ENCODE measurements around the gene SRD5A1. TPM values are rescaled to one million over a fixed set of nuclear protein-coding genes. Genes with fewer than 3 reads are reported as not detected.

SRD5A1 gene
- total and polyA plus RNA-seq, 2 of the 8 experiments (the other 6 are each of a cell fraction or from before 2014, with no cell fraction given) = 34.7 to 42.4 TPM

DNA sequence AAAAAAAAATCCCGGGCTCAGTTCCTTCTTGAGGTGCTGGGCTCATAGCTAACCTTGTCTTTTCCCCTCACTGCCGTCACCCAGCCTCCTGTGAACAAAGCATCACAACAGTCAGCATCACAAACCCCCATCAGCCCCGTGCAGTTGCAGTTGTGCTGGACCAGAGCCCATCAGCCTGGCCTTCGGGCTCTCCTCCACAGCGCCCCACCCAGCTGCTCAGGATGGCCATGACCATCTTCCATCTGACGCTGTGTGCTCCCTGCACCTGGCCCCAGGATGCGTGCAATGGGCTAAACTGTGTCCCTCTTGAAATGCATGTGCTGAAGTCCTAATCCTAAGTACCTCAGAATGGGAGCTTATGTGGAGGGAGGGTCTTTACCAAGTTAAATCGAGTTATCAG, 48.5 kb upstream of the SRD5A1 start:
- H3K14ac ChIP-seq (ENCODE audit: insufficient read length) = no peak overlapping the region
- H3K9me3 ChIP-seq (ENCODE audit: insufficient read depth in 2 of 2, low read depth in 1 of 2, low read length in 1 of 2) = no peaks in the 10 kb centered on the region; a peak in 1 of 4 replicates
- H3K79me2 ChIP-seq (ENCODE audit: control insufficient read depth in 1 of 2, insufficient read depth in 2 of 2, low read length in 2 of 2) = no peaks in the 10 kb centered on the region
- no peaks in the 10 kb centered on the region for H3K79me1 ChIP-seq (ENCODE audit: low read depth, low read length)
- no peak overlapping the region for H3K4ac ChIP-seq (replicated peaks; ENCODE audit: insufficient read length, low read depth, low read length)
- no peak overlapping the region for H2BK120ac ChIP-seq (replicated peaks; ENCODE audit: low read depth, low read length)
- H3K36me3 ChIP-seq (ENCODE audit: control insufficient read depth in 2 of 4, insufficient read depth in 4 of 4, low read length in 3 of 4) = no peaks in the 10 kb centered on the region
- no peak overlapping the region for H4K5ac ChIP-seq (ENCODE audit: insufficient read length, low read depth, low read length)
- H4K8ac ChIP-seq (ENCODE audit: extremely low read depth, insufficient read depth, low read length) = no peak overlapping the region
- 86% methylated on average over 8 of the region's 8 CpGs; no CpG with 5 or more reads in 1 of the 2 experiments for WGBS, 2 experiments (ENCODE audit: extremely low coverage in 1 of 2, insufficient coverage in 1 of 2, insufficient read length in 1 of 2, insufficient replicate concordance in 2 of 2, low coverage in 1 of 2, low lambda C conversion rate in 2 of 2, missing lambda C conversion rate in 1 of 2)
- no peak for FAIRE-seq
- H4K20me1 ChIP-seq (replicated peaks in 1 of 2; ENCODE audit: control insufficient read depth in 1 of 2, insufficient read depth in 2 of 2, low read length in 2 of 2) = no peaks in the 10 kb centered on the region
- H3K27me3 ChIP-seq (replicated peaks in 1 of 4; ENCODE audit: control insufficient read depth in 3 of 4, extremely low read depth in 1 of 4, insufficient read depth in 3 of 4, low read length in 3 of 4) = peaks cover 0 to 19% (median 18%) of the 10 kb centered on the region in 4 experiments; a peak in 6 of 7 replicates
- H2AK5ac ChIP-seq (ENCODE audit: low read depth, low read length) = no peak overlapping the region
- H3K4me3 ChIP-seq (ENCODE audit: extremely low read depth in 1 of 4, insufficient read depth in 2 of 4, low read depth in 3 of 4, low read length in 4 of 4) = no peak overlapping the region
- no peak overlapping the region for H3K4me2 ChIP-seq (ENCODE audit: insufficient read depth in 1 of 2, low read depth in 2 of 2, low read length in 2 of 2)
- ChIA-PET POLR2A (ENCODE audit: partially characterized antibody) (interaction anchor here (0.7 kb wide), 1 partner anchor 14 kb away, joined by 3 read pairs; no protein-coding TSS in a partner anchor), CTCF (ENCODE audit: partially characterized antibody) (interaction anchor here (0.6 to 1.0 kb wide), 2 partner anchors 8 to 98 kb away, joined by 3 read pairs; no protein-coding TSS in a partner anchor)
- no peak overlapping the region for H2BK15ac ChIP-seq (ENCODE audit: low read length)
- no peak overlapping the region for H2BK20ac ChIP-seq (ENCODE audit: low read length)
- H3K4me1 ChIP-seq (replicated peaks in 1 of 4; ENCODE audit: control insufficient read depth in 3 of 4, insufficient read depth in 4 of 4, low read length in 3 of 4) = peaks cover 0 to 7% (median 3%) of the 10 kb centered on the region in 4 experiments; a peak in 6 of 7 replicates
- no peak overlapping the region for H4K91ac ChIP-seq (replicated peaks; ENCODE audit: insufficient read length, low read length)
- no peak overlapping the region for H3K18ac ChIP-seq (ENCODE audit: extremely low read depth, low read length)
- H3K56ac ChIP-seq (replicated peaks; ENCODE audit: insufficient read length, low read depth, low read length) = no peak overlapping the region
- no peak overlapping the region for H2AFZ ChIP-seq (ENCODE audit: low read length)
- no peak overlapping the region for H2BK5ac ChIP-seq (ENCODE audit: low read depth, low read length)
- no peak overlapping the region; a peak in 1 of 7 replicates for H3K9ac ChIP-seq (replicated peaks in 1 of 4; ENCODE audit: extremely low read depth in 1 of 4, low read depth in 3 of 4, low read length in 3 of 4)
- H3K23ac ChIP-seq (ENCODE audit: insufficient read length) = no peak overlapping the region
- H3K27ac ChIP-seq (ENCODE audit: low read depth, low read length) = no peak overlapping the region
- H3K23me2 ChIP-seq (ENCODE audit: low read depth, low read length) = peaks cover 7% of the 10 kb centered on the region; the same call in 1 of the 2 replicates
- no peak for DNase-seq (ENCODE audit: low read depth in 1 of 2, low spot score in 2 of 2)
- no peak overlapping the region for H2BK12ac ChIP-seq (ENCODE audit: low read depth, low read length)
- TF ChIP-seq ZNF274 (IDR thresholded peaks at IDR 0.05; ENCODE audit: borderline replicate concordance, extremely low read depth, low read length) (no peak), MAFK (IDR thresholded peaks at IDR 0.05; ENCODE audit: low read depth, low read length) (no peak), CREB1 (IDR thresholded peaks at IDR 0.05) (no peak), SP1 (IDR thresholded peaks at IDR 0.05; ENCODE audit: low read depth, low read length) (no peak), RXRA (IDR thresholded peaks at IDR 0.05; ENCODE audit: insufficient read depth, low read depth, low read length) (no peak), NRF1 (IDR thresholded peaks at IDR 0.05; ENCODE audit: low read depth, low read length) (no peak), EP300 (IDR thresholded peaks at IDR 0.05; ENCODE audit: borderline replicate concordance in 1 of 2, low read depth in 2 of 2, low read length in 2 of 2) (no peak)
- TF ChIP-seq, protein P1, sequence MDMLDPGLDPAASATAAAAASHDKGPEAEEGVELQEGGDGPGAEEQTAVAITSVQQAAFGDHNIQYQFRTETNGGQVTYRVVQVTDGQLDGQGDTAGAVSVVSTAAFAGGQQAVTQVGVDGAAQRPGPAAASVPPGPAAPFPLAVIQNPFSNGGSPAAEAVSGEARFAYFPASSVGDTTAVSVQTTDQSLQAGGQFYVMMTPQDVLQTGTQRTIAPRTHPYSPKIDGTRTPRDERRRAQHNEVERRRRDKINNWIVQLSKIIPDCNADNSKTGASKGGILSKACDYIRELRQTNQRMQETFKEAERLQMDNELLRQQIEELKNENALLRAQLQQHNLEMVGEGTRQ (IDR thresholded peaks at IDR 0.05; ENCODE audit: low read length) = no peak

Measured in H1 (cell line).